AG08396 (cell line): ENCODE results near the gene GUCY1A2.
"Not testable (repeated sequence)": the region's sequence is repeated elsewhere in the genome, so short reads cannot be mapped to it uniquely, and the experiment has no call there.

Experiments used
- DNase-seq: peaks from one replicate; pipeline ENCODE4 v3.0.0; 2012; ENCODE audit warnings: low spot score, mixed read lengths

GUCY1A2 gene

DNA sequence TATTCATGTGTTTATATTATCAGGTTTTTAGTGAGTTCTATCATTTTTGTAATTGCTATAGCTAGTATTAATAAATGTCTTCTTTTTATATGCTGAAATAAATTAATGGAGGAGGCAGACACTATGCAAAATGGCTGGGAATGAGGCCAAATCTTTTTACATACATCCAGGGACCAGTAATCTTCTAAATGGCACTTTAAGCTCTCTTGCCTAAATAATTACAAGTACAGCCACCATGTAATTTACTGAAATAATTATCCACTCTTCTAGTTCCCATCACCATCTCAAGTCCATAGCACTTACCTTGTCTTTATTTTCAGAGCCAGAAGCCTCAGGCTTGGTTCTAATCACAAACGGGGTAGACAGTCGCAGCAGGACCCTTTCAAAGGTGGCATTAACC, 79.1 kb downstream of the GUCY1A2 start:
- no peak for DNase-seq

DNA sequence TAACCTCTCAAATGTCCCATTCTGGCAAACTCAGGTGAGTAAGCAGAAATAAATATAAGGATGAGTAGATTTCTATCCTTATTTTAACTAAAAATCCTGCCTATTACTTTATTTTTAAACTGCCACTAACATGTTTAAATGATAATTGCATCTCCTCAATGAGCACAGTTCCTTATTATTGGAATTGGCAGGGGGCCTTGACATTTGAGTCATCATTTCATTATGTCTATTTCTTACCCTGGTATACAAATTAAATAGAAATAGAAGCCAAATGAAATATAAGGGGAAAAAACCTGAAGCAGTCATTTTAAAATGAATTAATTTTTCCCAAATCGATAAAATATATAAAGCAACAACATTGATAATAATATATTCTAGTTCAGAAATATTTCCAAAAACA, 81.2 kb downstream of the GUCY1A2 start:
- DNase-seq: no peak

DNA sequence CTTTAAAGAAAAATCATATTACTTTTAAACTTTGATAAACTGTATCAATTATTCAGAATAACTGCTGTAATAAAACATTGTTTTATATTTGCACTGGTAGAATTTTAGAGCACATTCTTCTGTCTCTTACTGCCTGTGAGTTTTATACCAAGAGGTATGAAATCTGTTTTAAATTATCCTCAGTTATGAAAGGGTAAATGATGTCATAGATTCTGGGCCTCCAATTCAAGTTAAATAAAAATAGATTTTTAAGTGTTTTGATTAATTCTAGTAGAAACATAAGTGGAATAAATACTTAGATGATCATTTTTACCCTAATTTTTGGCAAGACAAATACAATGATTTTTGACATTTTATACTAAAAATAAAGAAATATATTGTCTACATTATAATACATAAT, 93.0 kb downstream of the GUCY1A2 start:
- no peak for DNase-seq

DNA sequence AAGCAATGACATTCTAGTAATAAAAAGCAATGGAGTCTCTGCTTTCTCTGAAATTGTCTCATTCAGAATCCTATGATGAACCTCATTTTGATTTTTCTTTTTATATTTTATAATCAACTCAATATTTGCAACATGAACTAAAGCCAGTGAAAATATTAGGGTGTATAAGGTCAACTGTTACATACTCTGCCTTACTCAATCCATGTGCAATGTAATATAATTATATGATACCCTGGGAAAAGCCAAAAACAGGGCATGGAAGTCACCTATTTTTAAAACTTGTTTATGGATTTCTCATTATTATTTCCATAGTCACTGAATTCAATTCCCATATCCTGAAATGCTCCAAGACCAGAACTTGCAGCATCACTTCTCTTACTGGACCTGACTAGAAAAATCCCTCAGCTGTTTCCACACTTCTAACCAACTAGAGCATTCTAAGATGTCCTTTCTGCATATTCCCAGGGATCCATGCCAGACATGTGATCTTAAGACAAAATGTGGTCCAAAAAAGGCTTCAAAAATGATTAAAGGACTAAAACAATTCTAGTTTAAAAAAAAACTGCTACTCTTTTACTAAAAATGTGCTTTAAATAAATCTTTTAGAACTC, 97.3 kb downstream of the GUCY1A2 start:
- no peak for DNase-seq

DNA sequence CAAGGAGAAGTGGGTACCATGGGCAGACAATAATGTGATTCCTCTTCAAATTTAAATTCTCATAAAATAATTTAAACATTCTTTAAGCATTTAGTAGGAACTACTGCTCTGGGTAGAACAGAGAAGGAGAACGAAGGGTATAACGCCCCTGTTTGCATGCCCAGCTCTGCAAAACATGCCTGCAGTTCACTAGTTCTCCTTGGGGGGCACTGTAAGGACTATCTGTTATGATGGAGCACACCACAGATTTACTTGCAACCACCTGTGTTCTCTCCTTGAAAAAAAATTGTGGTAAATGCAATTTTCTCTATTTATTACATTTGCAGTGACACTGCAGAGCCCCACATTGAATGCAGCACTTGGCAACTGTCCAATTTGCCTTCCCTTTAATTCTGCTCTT, 100.3 kb downstream of the GUCY1A2 start:
- no peak for DNase-seq

DNA sequence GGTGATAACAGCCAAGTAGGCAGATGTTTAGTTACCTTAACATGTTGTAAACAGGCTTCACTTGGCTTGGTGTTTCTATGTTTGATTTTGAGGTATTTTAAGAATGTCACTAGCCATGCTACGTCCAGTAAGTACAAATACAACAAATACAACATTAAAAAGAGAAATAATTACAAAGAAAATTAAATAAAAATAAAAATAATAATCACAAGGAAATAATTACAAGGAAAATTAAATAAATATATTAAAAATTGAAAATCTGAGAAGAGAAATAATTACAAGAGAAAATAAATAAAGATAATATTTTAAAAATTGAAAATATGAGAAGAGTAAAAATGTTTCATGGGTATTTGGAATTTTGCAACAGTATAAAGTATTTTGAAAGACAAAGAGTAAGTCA, 103.9 kb downstream of the GUCY1A2 start:
- DNase-seq: no peak

DNA sequence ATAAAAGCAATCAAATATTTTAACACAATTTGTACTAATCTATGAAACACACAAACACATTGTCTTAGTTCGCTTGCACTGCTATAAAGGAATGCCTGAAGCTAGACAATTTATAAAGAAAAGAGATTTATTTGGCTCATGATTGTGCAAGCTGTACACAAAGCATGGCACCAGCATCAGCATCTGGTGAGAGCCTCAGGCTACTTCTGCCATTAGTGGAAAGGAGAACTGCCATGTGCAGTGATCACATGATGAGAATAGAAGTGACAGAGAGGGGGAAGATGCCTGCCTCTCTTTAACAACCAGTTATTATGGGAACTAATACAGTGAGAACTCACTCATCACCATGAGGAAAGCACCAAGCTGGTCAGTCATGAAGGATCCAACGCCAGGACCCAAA, 105.1 kb downstream of the GUCY1A2 start:
- DNase-seq: no peak

DNA sequence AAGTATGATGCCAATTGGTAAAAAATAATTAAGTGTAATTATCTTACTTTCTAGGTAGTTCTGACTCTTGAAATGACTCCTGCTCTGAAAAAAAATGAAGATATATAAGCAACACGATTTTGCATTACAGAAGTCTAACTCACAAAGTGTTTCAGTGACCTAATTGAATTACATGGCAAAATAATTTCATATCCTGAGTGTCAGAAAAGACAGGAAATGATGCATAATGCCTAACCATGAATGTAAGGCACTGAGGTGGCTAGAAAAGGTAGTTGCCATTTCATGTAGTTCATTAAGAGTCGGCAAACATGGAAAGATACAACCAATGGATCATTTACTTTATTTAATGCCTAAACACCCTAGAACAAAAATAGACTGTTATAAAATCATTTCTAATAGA, 113.5 kb downstream of the GUCY1A2 start:
- DNase-seq: no peak

DNA sequence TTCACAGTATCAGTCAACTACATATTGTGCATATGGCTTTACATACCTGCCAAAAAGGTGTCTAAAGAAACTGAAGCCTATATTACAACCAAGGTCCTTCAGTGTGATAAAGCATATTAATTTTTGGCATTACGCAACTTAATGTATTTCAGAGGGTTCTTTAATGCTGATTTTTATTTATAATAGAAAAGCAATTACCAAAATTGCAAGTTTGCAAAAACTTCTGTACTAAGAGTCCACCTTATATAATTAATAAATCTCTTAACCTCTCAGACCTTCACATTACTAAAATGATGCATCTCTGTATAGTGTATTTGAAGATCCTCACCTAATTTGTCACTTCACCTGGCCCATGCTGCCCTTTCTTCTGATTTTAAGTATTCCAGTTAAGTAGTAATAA, 128.6 kb downstream of the GUCY1A2 start:
- DNase-seq: no peak

DNA sequence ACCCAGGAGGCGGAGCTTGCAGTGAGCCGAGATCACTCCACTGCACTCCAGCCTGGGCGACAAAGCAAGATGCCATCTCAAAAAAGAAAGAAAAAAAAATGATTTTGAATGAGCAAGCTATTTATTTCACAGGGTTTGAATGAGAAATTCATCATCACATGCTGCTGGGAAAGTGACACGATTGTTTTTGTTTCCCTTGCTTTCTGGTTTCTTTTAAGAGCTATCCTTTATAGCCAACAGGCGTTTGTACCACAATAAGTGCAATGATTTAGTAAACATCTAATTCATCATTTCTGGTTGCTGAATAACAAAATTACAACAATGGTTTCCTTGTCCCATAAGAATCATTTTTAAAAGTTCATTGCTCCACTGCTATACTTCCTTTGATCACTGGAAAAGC, 129.9 kb downstream of the GUCY1A2 start:
- no peak for DNase-seq

DNA sequence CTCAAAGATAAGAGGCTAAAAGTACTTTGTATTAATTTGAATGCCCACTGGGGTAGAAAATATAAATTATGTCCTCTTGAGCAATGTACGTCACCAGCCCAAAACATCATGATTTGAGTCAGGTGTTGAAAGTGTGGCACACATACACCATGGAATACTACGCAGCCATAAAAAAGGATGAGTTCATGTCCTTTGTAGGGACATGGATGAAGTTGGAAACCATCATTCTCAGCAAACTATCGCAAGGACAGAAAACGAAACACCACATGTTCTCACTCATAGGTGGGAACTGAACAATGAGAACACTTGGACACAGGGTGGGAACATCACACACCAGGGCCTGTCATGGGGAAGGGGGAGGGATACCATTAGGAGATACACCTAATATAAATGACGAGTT, 134.6 kb downstream of the GUCY1A2 start:
- not testable (repeated sequence) for DNase-seq

DNA sequence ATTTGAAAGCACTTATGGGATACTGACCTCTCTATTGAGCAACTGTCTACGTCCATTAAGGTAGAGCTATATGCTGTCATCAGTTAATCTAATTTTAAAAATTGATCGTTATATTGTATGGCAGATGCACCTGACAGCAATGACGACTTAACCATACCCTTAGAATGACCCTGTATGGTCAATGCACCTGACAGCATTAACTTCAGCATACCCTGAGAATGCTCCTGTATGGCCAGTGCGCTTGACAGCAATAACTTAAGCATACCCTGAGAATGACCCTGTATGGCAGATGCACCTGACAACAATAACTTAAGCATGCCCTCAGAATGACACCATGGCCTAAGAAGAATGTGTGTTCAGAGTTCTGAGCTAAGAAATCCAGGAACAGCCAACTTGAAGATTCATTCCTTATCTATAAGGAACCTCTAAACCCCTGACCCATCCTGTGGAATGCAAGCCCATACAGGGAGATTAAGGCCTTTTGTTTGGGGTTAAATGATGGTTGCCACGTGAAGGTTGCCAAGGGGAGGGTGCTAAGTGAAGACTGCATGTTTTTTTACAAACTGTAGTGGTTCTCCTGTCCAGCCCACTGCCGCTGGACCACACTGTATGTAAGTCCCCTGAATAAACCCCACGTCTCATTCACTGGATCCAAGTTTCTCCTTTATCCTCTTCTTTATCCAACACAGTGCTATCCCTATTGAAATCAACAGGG, 138.3 kb downstream of the GUCY1A2 start:
- no peak for DNase-seq

DNA sequence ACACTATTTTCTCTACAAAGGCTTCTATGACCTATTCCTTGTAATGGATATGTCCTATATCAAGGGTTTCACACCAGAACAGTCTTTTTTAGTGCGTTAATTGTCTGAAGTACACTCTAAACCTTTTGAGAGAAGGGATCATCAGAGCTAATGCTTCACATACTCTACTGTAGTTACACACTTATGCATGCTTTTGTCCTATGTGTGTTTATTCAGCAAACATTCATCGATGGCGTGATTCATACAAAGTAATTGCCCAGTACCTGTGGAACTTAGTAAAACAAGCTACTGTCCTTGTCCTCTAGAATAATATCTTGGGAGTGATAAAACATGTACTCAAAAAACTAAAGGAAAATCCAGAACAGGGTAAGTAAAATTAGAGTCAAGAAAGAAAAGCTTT, 139.2 kb downstream of the GUCY1A2 start:
- DNase-seq: no peak

DNA sequence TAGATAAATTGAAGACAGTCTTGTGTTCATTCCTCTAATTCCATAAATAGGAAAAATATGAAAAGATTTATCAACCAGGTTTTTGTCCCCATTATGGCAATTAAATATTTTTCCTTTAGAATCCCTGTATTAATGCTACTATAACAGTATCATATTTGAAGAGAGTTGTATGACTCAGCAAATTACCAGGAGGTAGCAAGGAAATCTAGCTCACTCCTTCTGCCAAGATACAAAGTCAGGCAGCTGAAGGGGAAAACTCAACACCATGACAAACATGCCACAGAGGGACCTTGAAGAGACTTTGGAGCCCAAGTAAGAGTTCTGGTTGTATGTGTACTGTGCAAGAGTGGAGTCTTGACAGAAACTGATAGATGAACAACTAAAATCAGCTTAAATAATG, 143.3 kb downstream of the GUCY1A2 start:
- no peak for DNase-seq

DNA sequence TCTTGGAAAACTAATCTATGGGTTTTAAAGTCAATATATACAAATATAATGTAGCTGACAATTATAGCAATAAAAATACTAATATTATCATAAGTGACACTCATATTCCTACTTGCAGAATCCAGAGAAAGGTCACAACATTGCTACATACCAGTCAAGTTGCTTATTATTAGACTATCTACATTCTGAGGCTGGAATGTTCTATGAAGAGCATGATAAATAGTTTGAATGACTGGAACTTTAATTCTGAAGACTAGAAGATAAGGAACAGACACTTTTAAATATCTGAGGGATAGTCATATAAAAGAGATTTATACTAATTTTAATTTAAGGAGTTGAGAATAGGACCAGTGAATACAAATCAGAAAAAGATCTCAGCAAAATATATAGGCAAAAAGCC, 146.0 kb downstream of the GUCY1A2 start:
- no peak for DNase-seq

DNA sequence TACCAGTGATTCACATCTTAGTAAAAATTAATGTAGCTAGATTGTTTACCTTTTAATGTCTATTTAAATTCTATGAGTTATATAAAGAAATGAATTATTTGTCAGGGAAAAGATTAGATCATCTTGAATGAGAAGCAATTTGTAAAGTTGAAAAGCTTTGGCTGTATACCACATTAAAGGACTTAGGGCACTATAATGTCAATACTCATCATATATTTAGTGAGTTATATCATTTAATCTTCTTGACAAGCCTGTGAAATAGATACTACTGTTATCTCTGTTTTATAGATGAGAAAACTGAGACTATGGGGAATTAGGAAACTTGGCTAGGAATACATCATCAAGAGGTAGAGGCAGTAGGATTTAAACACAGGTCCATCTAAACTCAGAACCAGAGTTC, 160.1 kb downstream of the GUCY1A2 start:
- DNase-seq: no peak

DNA sequence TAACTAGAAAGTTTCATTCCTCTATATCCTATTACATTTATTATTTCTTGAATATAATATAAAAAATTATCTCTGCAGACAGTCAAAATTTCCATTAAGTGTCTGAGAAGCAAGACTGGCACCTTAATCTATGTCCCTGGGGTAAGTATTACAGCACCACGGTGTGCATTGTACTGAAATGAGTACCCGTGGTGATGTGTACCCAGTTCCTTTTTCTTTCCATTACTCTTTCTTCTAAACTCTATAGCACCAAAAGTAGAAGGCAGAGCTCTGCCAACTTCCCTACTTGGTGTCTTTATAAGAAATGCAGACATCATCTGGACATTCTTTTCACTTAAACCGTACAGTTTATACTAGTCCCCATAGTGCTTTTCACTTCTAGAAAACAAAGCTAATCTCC, 161.7 kb downstream of the GUCY1A2 start:
- no peak for DNase-seq

DNA sequence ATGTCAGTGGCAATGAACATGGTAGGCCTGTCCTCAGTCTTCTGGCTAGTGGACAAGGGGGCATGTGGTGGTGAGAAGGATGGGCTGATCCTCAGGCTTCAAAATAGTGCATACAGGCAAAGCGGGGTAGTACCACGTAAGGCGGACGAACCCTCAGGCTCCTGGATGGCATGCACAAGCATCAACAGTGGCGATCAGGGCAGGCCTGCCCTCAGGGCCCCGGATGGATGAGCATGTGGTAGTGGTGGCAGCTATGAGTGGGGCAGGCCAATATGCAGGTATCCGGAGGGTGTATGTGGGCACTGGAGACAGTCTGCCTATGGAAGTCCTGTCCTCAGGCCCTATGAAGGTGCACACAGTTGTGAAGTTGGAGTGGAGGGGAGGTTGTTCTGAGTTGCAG, 163.8 kb downstream of the GUCY1A2 start:
- no peak for DNase-seq

DNA sequence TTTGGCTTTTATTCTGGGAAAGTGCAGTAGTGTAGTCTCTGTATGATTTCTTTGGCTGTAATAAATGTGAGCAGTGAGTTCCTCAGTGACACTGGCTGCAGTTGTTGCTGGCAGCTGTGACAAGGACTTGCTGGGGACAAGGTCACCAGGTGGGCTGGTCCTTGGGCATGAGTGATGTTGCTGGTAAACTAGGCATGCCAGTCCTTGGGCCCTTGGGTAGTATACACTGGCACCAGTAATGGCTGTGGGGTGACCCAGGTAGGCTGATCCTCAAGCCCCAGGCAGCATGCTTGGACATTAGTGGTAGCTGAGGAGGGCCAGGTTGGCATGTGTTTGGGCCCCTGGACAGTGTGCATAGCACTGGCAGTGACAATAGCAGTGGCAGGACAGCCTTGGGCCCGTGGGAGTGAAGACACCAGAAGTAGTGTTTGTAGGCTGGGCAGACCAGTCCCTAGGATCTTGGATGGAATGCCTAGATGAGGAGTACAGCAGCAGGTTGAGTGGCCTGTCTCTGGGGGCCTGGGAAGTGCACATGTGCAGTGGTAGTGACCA, 164.3 kb downstream of the GUCY1A2 start:
- DNase-seq: no peak

DNA sequence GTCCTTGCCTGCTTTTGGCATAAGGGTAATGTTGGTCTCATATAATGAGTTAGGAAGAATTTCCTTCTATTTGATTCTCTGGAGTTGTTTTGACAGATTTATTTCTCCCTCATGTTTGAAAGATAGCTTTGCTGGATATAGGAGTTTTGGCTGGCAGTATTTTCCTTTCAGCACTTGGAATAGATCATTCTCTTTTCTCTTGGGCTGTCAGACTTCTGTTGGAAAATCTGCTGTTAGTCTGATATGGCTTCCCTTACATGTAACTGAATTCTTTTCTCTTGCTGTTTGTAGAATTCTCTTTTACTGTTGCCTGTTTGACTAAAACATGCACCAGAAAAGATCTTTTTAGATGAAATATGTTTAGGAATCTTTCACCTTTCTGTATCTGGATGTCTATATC, 165.5 kb downstream of the GUCY1A2 start:
- DNase-seq: no peak

DNA sequence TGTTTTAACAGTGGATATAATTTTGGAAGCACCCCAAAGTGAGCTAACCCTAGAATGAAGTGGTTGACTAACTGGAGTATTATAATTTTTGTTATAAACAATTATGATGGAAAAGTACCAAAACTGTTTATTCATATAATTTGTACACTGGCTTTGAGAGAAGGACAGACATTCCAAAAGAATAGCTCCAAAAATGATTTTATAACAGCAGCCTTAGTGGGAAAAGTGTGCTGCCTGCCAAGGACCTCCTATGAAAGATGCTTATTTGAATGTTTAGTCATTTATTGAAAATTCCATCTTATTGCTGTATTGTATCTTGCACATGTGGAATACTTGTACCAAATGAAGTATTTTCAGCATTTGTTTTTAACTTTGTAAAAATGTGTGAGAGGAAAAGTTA, 169.8 kb downstream of the GUCY1A2 start:
- DNase-seq: no peak

DNA sequence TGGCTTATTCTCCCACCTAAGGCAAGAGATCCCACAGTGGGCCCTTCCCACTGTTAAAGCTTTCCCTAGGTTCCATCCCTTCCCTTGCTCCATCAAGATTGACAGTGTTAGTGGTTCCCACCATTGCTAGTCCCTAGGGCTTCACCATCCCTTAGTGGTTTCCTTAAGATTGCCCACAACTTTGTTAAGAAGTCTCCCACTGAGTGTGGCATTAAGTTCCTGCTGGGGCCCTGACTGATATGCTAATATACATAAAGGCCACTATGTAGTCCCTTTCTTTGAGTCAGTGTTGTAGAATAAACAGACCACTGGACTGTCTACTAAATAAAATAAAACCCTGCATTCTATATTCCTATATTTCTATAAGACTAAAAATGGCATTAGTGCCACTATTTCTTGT, 176.1 kb downstream of the GUCY1A2 start:
- DNase-seq: no peak

DNA sequence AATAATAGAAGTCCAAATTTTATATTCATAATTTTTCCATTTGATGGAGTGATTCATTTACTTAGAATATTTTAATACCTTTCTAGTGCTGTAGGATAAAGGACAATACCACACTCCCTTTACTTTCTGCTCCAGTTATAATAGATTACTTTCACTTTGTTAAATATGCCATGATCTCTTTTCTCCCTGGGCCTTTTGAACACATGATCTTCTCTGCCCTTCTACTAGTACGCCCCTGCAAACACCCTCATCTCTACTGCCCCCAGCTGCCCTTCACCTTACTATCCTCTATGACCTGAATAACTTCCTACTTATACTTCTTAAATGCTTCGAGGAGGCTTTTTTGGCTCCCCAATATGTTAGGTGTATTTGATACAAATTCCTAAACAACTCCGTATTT, 177.3 kb downstream of the GUCY1A2 start:
- no peak for DNase-seq

DNA sequence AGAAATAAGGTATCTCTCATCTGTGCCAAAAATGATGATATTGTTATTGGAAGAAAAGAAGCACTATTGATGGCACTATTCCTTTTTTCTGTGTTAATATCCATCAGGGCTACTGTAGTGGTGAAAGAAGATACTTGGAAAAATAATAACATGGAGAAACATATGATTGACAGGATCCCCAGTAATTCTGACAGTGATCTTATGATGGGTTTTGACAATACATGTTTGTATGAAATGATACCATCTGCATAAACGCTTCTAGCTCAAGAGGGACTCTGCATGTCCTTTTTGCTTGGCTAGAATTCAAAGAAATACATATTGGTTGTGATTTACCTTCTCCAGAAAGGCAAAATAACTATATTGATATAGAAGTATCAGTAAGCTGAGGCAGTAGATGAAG, 178.1 kb downstream of the GUCY1A2 start:
- no peak for DNase-seq
